ENCODE measurements around the gene BEND6. TPM values are rescaled to one million over a fixed set of nuclear protein-coding genes. Genes with fewer than 3 reads are reported as not detected.
"Not testable (repeated sequence)": the region's sequence is repeated elsewhere in the genome, so short reads cannot be mapped to it uniquely, and the experiment has no call there.

The BEND6 gene
- polyA plus RNA-seq, 3 donors, result 6.0 to 6.8 (median 6.0) TPM

- DNase-seq (ENCODE audit: low read depth in 3 of 3, low spot score in 2 of 3), result no peak
These were observed 69.9 kb downstream of the BEND6 start for GRCh38 chr6:57024775-57025174.

- no peak for DNase-seq (ENCODE audit: low read depth in 3 of 3, low spot score in 2 of 3)
These were observed 71.1 kb downstream of the BEND6 start for GRCh38 chr6:57026001-57026400.

GRCh38 chr6:57027301-57027700 lies 72.4 kb downstream of the BEND6 start:
- no peak for DNase-seq (ENCODE audit: low read depth in 3 of 3, low spot score in 2 of 3)

- no peak for DNase-seq (ENCODE audit: low read depth in 3 of 3, low spot score in 2 of 3)
These were observed 74.3 kb downstream of the BEND6 start for GRCh38 chr6:57029213-57029612.

GRCh38 chr6:57033228-57033627 lies 78.3 kb downstream of the BEND6 start:
- DNase-seq (ENCODE audit: low read depth in 3 of 3, low spot score in 2 of 3), result no peak

DNA sequence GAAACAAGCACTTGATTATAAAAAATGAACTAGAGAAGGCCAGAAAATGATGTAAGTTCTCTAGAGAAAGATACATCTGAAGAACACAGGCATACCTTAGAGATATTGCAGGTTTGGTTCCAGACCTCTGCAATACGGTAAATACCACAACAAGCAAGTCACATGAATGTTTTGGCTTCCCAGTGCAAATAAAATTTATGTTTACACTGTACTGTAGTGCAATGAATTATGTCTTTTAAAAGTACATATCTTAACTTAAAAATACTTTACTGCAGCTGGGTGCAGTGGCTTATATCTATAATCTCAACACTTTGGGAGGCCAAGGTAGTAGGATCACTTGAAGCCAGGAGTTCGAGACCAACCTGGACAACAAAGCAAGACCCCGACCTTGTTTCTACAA lies 80.6 kb downstream of the BEND6 start:
- DNase-seq (ENCODE audit: low read depth in 3 of 3, low spot score in 2 of 3), result no peak

DNA sequence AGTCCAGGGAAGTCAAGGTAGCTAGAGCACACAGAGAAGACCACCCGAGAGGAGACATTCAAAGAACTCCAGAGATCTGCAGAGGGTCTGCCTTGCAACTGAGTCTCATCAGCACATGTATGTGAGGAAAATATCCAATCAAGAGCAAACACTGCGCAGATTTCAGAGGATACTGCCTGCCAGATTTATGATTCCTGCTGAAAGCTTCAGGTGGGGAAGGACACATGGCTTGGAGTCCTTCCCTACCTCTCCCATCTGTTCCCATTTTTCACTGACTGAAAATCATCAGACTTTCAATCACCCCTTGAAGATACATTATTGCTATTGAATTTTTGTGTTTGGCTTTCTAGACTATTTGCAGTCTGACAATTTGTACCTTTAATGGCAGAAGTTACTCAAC lies 84.0 kb downstream of the BEND6 start:
- DNase-seq (ENCODE audit: low read depth in 3 of 3, low spot score in 2 of 3), result no peak

- no peak for DNase-seq (ENCODE audit: low read depth in 3 of 3, low spot score in 2 of 3)
These were observed 85.1 kb downstream of the BEND6 start for GRCh38 chr6:57040011-57040410.

DNA sequence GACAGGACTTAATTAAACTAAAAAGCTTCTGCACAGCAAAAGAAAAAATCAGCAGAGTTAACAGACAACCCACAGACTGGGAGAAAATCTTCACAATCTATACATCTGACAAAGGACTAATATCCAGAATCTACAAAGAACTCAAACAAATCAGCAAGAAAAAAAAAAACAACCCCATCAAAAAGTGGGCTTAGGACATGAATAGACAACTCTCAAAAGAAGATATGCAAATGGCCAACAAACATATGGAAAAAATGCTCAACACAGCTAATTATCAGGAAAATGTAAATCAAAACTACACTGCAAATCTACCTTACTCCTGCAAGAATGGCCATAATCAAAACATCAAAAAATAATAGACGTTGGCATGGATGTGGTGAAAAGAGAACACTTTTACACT lies 89.2 kb downstream of the BEND6 start:
- not testable (repeated sequence) for DNase-seq (ENCODE audit: low read depth in 3 of 3, low spot score in 2 of 3)

- DNase-seq (ENCODE audit: low read depth in 3 of 3, low spot score in 2 of 3), result no peak
These were observed 89.7 kb downstream of the BEND6 start for GRCh38 chr6:57044568-57044967.

DNA sequence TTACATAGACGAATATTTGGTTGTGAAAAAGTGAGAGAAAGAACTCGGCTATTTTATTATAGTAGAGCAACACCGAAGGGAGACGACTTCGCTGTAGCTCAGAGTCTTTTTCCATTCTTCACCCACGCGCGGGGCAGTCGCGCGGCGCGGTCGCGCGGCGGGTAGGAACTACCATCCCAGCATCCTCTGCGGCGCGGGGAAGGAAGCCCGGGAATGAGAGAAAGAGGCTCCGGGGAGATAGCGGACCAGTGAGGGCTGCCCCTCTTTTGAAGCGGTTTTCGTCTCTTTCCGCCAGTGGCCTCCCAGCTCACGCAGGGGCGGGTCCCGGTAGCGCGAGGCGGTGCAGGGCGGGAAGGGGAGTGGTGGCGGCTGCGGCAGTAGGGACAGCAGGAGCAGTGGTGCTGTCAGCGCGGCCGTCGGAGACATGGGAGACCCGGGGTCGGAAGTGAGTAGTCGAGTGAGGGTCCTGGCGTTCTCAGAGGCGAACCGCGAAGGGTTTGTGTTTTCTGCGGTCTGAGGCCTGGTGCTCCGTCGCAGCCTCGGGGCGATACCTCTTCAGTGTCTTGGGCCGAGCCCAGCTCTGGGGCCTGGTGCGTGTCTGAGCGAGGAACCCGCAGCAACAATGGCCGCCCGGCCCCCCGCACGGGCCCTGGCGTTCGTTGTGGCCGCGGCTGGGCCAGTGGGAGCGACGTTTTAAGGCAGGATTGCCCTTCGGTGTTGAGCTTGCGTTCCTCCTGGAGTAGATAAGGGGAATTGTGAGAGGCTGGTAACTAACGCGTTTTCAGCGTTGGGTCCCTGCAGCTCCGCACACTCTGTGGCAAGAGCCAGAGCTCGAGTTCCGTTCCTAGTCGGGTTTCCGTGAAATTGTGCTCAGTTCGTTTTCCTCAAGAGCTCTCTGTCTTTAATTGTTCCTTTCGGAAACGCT lies 91.7 kb downstream of the BEND6 start, which contains the start of gene KIAA1586:
Gene KIAA1586 (plus strand): TSS at position 362 of the 925 bp plus-strand sequence. CDS start 63 bp downstream, at position 425.
- peak; percentile 60 to 79 (median 74) for DNase-seq (ENCODE audit: low read depth in 3 of 3, low spot score in 2 of 3)

DNA sequence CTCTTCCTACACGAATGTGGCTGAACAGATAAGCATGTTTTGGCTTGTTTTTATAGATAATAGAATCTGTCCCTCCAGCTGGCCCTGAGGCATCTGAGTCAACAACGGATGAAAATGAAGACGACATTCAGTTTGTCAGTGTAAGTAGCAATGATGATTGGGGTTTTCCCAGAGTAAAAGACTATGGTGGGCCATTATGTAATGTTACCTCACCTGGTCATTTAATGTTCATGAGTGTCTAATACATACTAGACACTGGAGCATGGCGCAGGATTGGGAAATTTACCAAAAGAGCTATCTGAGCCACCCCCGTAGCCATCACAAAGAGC lies 92.3 kb downstream of the BEND6 start:
- not testable (repeated sequence) for DNase-seq (ENCODE audit: low read depth in 3 of 3, low spot score in 2 of 3)

DNA sequence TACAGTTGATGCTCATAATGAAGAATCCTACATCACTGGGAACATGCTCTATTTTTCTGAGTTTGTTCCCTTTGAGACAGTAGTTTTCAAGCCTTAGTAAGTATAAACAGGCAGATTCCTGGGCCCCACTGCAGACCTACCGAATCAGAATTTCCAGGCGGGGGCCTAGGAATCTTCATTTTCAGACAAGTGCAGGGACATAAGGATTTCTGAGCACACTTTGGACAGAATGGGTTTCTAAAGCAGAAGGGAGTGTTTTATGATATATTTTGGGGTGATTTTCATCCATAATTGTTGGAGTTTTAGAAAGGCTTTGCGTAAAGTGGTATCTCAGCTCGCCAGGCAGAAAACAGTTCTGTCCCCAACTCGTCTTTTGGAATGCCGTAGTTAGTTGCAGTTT lies 93.0 kb downstream of the BEND6 start:
- not testable (repeated sequence) for DNase-seq (ENCODE audit: low read depth in 3 of 3, low spot score in 2 of 3)

DNA sequence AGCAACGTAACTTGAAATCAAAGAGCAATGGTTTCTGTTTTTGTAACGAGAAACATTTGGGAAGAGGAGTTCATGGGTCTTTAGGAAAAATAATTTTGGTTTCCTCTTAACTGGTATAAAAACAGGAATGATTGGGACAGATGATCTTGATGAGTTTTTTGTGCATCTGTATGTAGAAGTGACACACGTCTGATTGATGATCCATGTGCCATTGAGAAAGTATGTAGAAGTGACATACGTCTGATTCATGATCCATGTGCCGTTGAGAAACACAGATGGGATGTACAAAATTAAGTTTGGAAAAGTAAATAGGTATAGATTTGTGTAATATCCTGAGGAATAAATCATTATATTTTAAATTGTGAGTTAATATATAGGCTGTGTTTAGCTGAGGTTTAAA lies 93.7 kb downstream of the BEND6 start:
- DNase-seq (ENCODE audit: low read depth in 3 of 3, low spot score in 2 of 3), result no peak

DNA sequence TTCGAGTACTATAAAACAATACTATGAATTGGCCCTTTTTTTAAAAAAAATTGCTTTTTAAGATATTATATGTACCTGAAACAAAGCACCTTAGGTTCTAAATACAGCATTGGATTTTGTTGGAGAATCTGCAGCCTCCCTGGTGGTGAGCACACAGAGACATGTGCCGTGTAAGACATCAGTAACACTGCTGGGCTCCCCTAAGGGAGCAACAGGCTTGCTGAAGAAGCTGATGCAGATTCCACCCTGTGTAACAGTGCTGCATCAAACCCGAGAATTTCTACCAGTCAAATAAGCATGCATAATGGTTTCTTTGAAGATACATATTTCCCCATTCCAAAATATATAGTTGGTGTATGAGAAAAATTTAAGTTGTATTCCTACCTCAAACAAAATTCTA lies 108.9 kb downstream of the BEND6 start:
- no peak for DNase-seq (ENCODE audit: low read depth in 3 of 3, low spot score in 2 of 3)

DNA sequence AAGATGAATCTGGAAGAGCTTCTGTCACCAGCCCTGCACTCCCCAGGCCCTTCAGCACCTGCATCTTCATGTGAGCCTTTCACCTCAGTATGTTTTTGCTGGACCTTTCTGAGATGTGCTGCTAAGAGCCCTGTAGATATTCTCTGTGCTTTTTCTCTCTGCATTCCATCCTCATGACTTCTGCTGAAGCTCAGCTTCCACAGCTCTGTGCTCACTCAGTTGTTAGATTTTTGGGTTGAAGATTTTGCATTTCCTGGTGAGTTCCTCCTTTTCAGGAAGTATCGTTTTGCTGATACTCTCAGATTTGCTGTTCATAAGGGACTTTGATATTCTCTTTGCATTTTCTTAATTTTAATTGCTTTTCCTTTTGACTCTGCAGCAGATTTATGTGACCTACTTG lies 109.9 kb downstream of the BEND6 start:
- no peak for DNase-seq (ENCODE audit: low read depth in 3 of 3, low spot score in 2 of 3)

GRCh38 chr6:57068061-57068460 lies 113.2 kb downstream of the BEND6 start:
- DNase-seq (ENCODE audit: low read depth in 3 of 3, low spot score in 2 of 3), result no peak

DNA sequence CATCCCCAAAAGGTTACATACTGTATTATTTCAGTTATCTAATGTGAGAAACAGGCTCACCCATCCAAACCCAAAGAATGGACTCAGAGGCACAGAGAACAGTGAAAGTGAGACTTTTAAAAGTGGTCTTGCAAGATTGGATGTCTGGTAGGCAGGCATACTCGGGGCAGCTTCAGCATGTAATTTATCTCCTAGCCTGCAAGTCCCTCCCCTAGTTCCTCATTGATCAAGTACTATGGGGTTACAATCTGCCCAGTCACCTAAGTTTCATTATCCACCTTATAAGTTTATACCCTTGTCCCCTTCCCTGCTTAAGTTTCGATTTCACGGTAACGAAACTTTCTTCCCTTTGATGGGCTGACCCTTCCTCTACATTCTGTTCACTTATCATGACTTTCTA lies 114.3 kb downstream of the BEND6 start:
- DNase-seq (ENCODE audit: low read depth in 3 of 3, low spot score in 2 of 3), result no peak

- DNase-seq (ENCODE audit: low read depth in 3 of 3, low spot score in 2 of 3), result no peak
These were observed 115.0 kb downstream of the BEND6 start for GRCh38 chr6:57069920-57070331.

- DNase-seq (ENCODE audit: low read depth in 3 of 3, low spot score in 2 of 3), result no peak
These were observed 117.2 kb downstream of the BEND6 start for GRCh38 chr6:57072108-57072507.

- DNase-seq (ENCODE audit: low read depth in 3 of 3, low spot score in 2 of 3), result no peak
These were observed 119.5 kb downstream of the BEND6 start for GRCh38 chr6:57074383-57074782.

DNA sequence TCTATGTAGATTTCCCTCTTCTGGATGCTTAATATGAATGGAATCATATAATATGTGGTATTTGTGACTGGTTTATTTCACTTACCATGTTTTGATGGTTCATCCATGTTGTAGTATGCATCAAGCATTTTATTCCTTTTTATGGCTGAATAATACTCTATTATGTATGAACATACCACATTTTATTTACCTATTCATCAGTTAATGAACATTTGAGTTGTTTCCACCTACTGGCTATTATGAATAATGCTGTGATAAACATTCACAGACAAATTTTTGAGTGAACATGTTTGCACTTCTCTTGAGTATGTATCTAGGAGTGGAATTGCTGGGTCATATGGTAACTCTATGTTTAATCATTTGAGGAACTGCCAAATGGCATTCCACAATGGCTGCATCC lies 120.2 kb downstream of the BEND6 start:
- no peak for DNase-seq (ENCODE audit: low read depth in 3 of 3, low spot score in 2 of 3)

All from right renal cortex interstitium (tissue), 3 donors.